Measurements from ENCODE around the gene ADAMTS17. TPM values are rescaled to one million over a fixed set of nuclear protein-coding genes. Genes with fewer than 3 reads are reported as not detected.

Gene ADAMTS17
- total and polyA plus RNA-seq, 5 donors from 2014 or later, result 0.20 to 8.2 (median 0.67) TPM; not detected in 1

- peaks cover 7% of the 10 kb centered on the region for H3K36me3 Mint-ChIP-seq
- no peaks in the 10 kb centered on the region for H3K27me3 ChIP-seq (ENCODE audit: control insufficient read depth, insufficient read depth, low read length)
- no peaks in the 10 kb centered on the region for H3K9me3 ChIP-seq (ENCODE audit: control insufficient read depth in 2 of 2, low read length in 2 of 2)
- H3K4me1 ChIP-seq (ENCODE audit: control insufficient read depth, insufficient read depth, low read length, poor library complexity, severe bottlenecking), result no peaks in the 10 kb centered on the region
- H3K4me1 Mint-ChIP-seq, result no peaks in the 10 kb centered on the region
- no peak for ATAC-seq (ENCODE audit: low read depth in 2 of 2)
- no peak for DNase-seq
- no peaks in the 10 kb centered on the region for H3K36me3 ChIP-seq (ENCODE audit: control insufficient read depth, insufficient read depth, low read length)
- H3K27me3 Mint-ChIP-seq, result no peaks in the 10 kb centered on the region
- H3K27ac Mint-ChIP-seq, result no peak overlapping the region
- H3K4me3 ChIP-seq (ENCODE audit: low read depth, low read length), result no peak overlapping the region
- no peak overlapping the region for H3K4me3 Mint-ChIP-seq
- no peak overlapping the region for H3K27ac ChIP-seq (ENCODE audit: insufficient read depth, low read length, poor library complexity, severe bottlenecking)
- H3K9me3 Mint-ChIP-seq, result peaks cover 0 to 2% (median 0%) of the 10 kb centered on the region in 7 donors
Observed at GRCh38 chr15:100052716-100053473, 288.9 kb downstream of the ADAMTS17 start.

GRCh38 chr15:100050877-100051786, 290.6 kb downstream of the ADAMTS17 start:
- Mint-ChIP-seq H3K4me1 (no peaks in the 10 kb centered on the region), H3K36me3 (peaks cover 17% of the 10 kb centered on the region), H3K9me3 (peaks cover 0 to 2% (median 0%) of the 10 kb centered on the region in 7 donors), H3K27me3 (no peaks in the 10 kb centered on the region), H3K27ac (no peak overlapping the region), H3K4me3 (no peak overlapping the region)
- no peaks in the 10 kb centered on the region for H3K27me3 ChIP-seq (ENCODE audit: control insufficient read depth, insufficient read depth, low read length)
- H3K9me3 ChIP-seq (ENCODE audit: control insufficient read depth in 2 of 2, low read length in 2 of 2), result no peaks in the 10 kb centered on the region
- H3K36me3 ChIP-seq (ENCODE audit: control insufficient read depth, insufficient read depth, low read length), result no peaks in the 10 kb centered on the region
- ATAC-seq (ENCODE audit: low read depth in 2 of 2), result no peak
- no peaks in the 10 kb centered on the region for H3K4me1 ChIP-seq (ENCODE audit: control insufficient read depth, insufficient read depth, low read length, poor library complexity, severe bottlenecking)
- no peak for DNase-seq
- H3K27ac ChIP-seq (ENCODE audit: insufficient read depth, low read length, poor library complexity, severe bottlenecking), result no peak overlapping the region
- no peak overlapping the region for H3K4me3 ChIP-seq (ENCODE audit: low read depth, low read length)

- Histone ChIP-seq H3K9me3 (ENCODE audit: control insufficient read depth in 2 of 2, low read length in 2 of 2) (no peaks in the 10 kb centered on the region), H3K27me3 (ENCODE audit: control insufficient read depth, insufficient read depth, low read length) (no peaks in the 10 kb centered on the region), H3K4me1 (ENCODE audit: control insufficient read depth, insufficient read depth, low read length, poor library complexity, severe bottlenecking) (no peaks in the 10 kb centered on the region), H3K27ac (ENCODE audit: insufficient read depth, low read length, poor library complexity, severe bottlenecking) (no peak overlapping the region), H3K36me3 (ENCODE audit: control insufficient read depth, insufficient read depth, low read length) (no peaks in the 10 kb centered on the region), H3K4me3 (ENCODE audit: low read depth, low read length) (no peak overlapping the region)
- H3K36me3 Mint-ChIP-seq, result peaks cover 17% of the 10 kb centered on the region
- H3K27me3 Mint-ChIP-seq, result no peaks in the 10 kb centered on the region
- no peak overlapping the region for H3K4me3 Mint-ChIP-seq
- DNase-seq (no peak), ATAC-seq (ENCODE audit: low read depth in 2 of 2) (no peak)
- H3K27ac Mint-ChIP-seq, result peak overlapping the region in 1 of 3 donors; percentile 3
- peaks cover 0 to 2% (median 0%) of the 10 kb centered on the region in 7 donors for H3K9me3 Mint-ChIP-seq
- no peaks in the 10 kb centered on the region for H3K4me1 Mint-ChIP-seq
Observed at GRCh38 chr15:100049936-100050876, 291.6 kb downstream of the ADAMTS17 start.

GRCh38 chr15:100049483-100049882, 292.3 kb downstream of the ADAMTS17 start:
- no peaks in the 10 kb centered on the region for H3K36me3 ChIP-seq (ENCODE audit: control insufficient read depth, insufficient read depth, low read length)
- Mint-ChIP-seq H3K27me3 (no peaks in the 10 kb centered on the region), H3K4me1 (no peaks in the 10 kb centered on the region), H3K36me3 (peaks cover 18% of the 10 kb centered on the region), H3K9me3 (peaks cover 0 to 2% (median 0%) of the 10 kb centered on the region in 7 donors), H3K27ac (peak overlapping the region in 1 of 3 donors; percentile 3), H3K4me3 (no peak overlapping the region)
- DNase-seq (no peak), ATAC-seq (ENCODE audit: low read depth in 2 of 2) (no peak)
- H3K4me3 ChIP-seq (ENCODE audit: low read depth, low read length), result no peak overlapping the region
- no peak overlapping the region for H3K27ac ChIP-seq (ENCODE audit: insufficient read depth, low read length, poor library complexity, severe bottlenecking)
- H3K27me3 ChIP-seq (ENCODE audit: control insufficient read depth, insufficient read depth, low read length), result no peaks in the 10 kb centered on the region
- no peaks in the 10 kb centered on the region for H3K4me1 ChIP-seq (ENCODE audit: control insufficient read depth, insufficient read depth, low read length, poor library complexity, severe bottlenecking)
- no peaks in the 10 kb centered on the region for H3K9me3 ChIP-seq (ENCODE audit: control insufficient read depth in 2 of 2, low read length in 2 of 2)

- Histone ChIP-seq H3K27me3 (ENCODE audit: control insufficient read depth, insufficient read depth, low read length) (no peaks in the 10 kb centered on the region), H3K4me1 (ENCODE audit: control insufficient read depth, insufficient read depth, low read length, poor library complexity, severe bottlenecking) (no peaks in the 10 kb centered on the region), H3K36me3 (ENCODE audit: control insufficient read depth, insufficient read depth, low read length) (no peaks in the 10 kb centered on the region), H3K9me3 (ENCODE audit: control insufficient read depth in 2 of 2, low read length in 2 of 2) (no peaks in the 10 kb centered on the region), H3K4me3 (ENCODE audit: low read depth, low read length) (no peak overlapping the region), H3K27ac (ENCODE audit: insufficient read depth, low read length, poor library complexity, severe bottlenecking) (no peak overlapping the region)
- Mint-ChIP-seq H3K27me3 (no peaks in the 10 kb centered on the region), H3K4me1 (peaks cover 0 to 2% (median 0%) of the 10 kb centered on the region in 4 donors), H3K9me3 (peaks cover 0 to 2% (median 0%) of the 10 kb centered on the region in 7 donors), H3K36me3 (peaks cover 23% of the 10 kb centered on the region), H3K27ac (no peak overlapping the region), H3K4me3 (no peak overlapping the region)
- DNase-seq, result no peak
- ATAC-seq (ENCODE audit: low read depth in 2 of 2), result no peak
Observed at GRCh38 chr15:100048736-100049135, 293.0 kb downstream of the ADAMTS17 start.

- Mint-ChIP-seq H3K4me3 (no peak overlapping the region), H3K27me3 (peaks cover 5% of the 10 kb centered on the region), H3K36me3 (peaks cover 22% of the 10 kb centered on the region), H3K9me3 (peaks cover 0 to 2% (median 0%) of the 10 kb centered on the region in 7 donors), H3K27ac (no peak overlapping the region), H3K4me1 (peaks cover 0 to 2% (median under 1%) of the 10 kb centered on the region in 4 donors)
- H3K27ac ChIP-seq (ENCODE audit: insufficient read depth, low read length, poor library complexity, severe bottlenecking), result no peak overlapping the region
- H3K4me3 ChIP-seq (ENCODE audit: low read depth, low read length), result no peak overlapping the region
- no peaks in the 10 kb centered on the region for H3K4me1 ChIP-seq (ENCODE audit: control insufficient read depth, insufficient read depth, low read length, poor library complexity, severe bottlenecking)
- H3K9me3 ChIP-seq (ENCODE audit: control insufficient read depth in 2 of 2, low read length in 2 of 2), result no peaks in the 10 kb centered on the region
- no peaks in the 10 kb centered on the region for H3K27me3 ChIP-seq (ENCODE audit: control insufficient read depth, insufficient read depth, low read length)
- DNase-seq (no peak), ATAC-seq (ENCODE audit: low read depth in 2 of 2) (no peak)
- H3K36me3 ChIP-seq (ENCODE audit: control insufficient read depth, insufficient read depth, low read length), result no peaks in the 10 kb centered on the region
Observed at GRCh38 chr15:100043692-100044091, 298.1 kb downstream of the ADAMTS17 start.

GRCh38 chr15:100043068-100043641, 298.6 kb downstream of the ADAMTS17 start:
- H3K27me3 Mint-ChIP-seq, result peaks cover 5% of the 10 kb centered on the region
- Histone ChIP-seq H3K4me1 (ENCODE audit: control insufficient read depth, insufficient read depth, low read length, poor library complexity, severe bottlenecking) (no peaks in the 10 kb centered on the region), H3K9me3 (ENCODE audit: control insufficient read depth in 2 of 2, low read length in 2 of 2) (no peaks in the 10 kb centered on the region), H3K36me3 (ENCODE audit: control insufficient read depth, insufficient read depth, low read length) (no peaks in the 10 kb centered on the region), H3K27me3 (ENCODE audit: control insufficient read depth, insufficient read depth, low read length) (no peaks in the 10 kb centered on the region), H3K4me3 (ENCODE audit: low read depth, low read length) (no peak overlapping the region), H3K27ac (ENCODE audit: insufficient read depth, low read length, poor library complexity, severe bottlenecking) (no peak overlapping the region)
- no peak for DNase-seq
- H3K9me3 Mint-ChIP-seq, result peaks cover 0 to 2% (median 0%) of the 10 kb centered on the region in 7 donors
- peaks cover 0 to 2% (median under 1%) of the 10 kb centered on the region in 4 donors for H3K4me1 Mint-ChIP-seq
- no peak overlapping the region for H3K4me3 Mint-ChIP-seq
- no peak overlapping the region for H3K27ac Mint-ChIP-seq
- ATAC-seq (ENCODE audit: low read depth in 2 of 2), result no peak
- peaks cover 22% of the 10 kb centered on the region for H3K36me3 Mint-ChIP-seq

All from CD4-positive, CD25-positive, alpha-beta regulatory T cell (primary cell).